Ishikawa (cell line): ENCODE data around the gene FHIT.

Experiments used
- CEBPB ChIP-seq: IDR thresholded peaks from 2 replicates; pipeline ENCODE4 v1.6.1; 2012
- CREB1 ChIP-seq: IDR thresholded peaks from 2 replicates; pipeline ENCODE4 v1.6.1; 2012; ENCODE audit warnings: low read depth
- EGR1 ChIP-seq: IDR thresholded peaks from 2 replicates; pipeline ENCODE4 v1.6.1; 2012
- EP300 ChIP-seq: IDR thresholded peaks from 2 replicates; pipeline ENCODE4 v1.6.1; 2012; ENCODE audit warnings: borderline replicate concordance
- FOXM1 ChIP-seq: IDR thresholded peaks from 2 replicates; pipeline ENCODE4 v1.6.1; 2012; ENCODE audit warnings: low read depth, borderline replicate concordance
- NFIC ChIP-seq: IDR thresholded peaks from 2 replicates; pipeline ENCODE4 v1.6.1; 2012
- RAD21 ChIP-seq: IDR thresholded peaks from 2 replicates; pipeline ENCODE4 v1.6.1; 2012; ENCODE audit warnings: low read depth
- TAF1 ChIP-seq: IDR thresholded peaks from 2 replicates; pipeline ENCODE4 v1.6.1; 2012; ENCODE audit warnings: low read depth, mild to moderate bottlenecking
- TCF12 ChIP-seq: IDR thresholded peaks from 2 replicates; pipeline ENCODE4 v1.6.1; 2012; ENCODE audit warnings: low read depth
- TEAD4 ChIP-seq: IDR thresholded peaks from 2 replicates; pipeline ENCODE4 v1.6.1; 2012
- USF1 ChIP-seq: IDR thresholded peaks from 2 replicates; pipeline ENCODE4 v1.6.1; 2012
- YY1 ChIP-seq: IDR thresholded peaks from 2 replicates; pipeline ENCODE4 v1.6.1; 2012; ENCODE audit warnings: low read depth
- ZBTB7A ChIP-seq: IDR thresholded peaks from 2 replicates; pipeline ENCODE4 v1.6.1; 2012; ENCODE audit warnings: low read depth
- TF ChIP-seq, protein P1 (sequence below): IDR thresholded peaks from 2 replicates; pipeline ENCODE4 v1.6.1; 2012
- TF ChIP-seq, protein P2 (sequence below): IDR thresholded peaks from 2 replicates; pipeline ENCODE4 v1.6.1; 2012; ENCODE audit warnings: low read depth, mild to moderate bottlenecking

Gene FHIT

GRCh38 chr3:60728006-60728405, 523.2 kb downstream of the FHIT start:
- TF ChIP-seq FOXM1: no peak
- TF ChIP-seq EGR1: no peak
- no peak for TF ChIP-seq RAD21
- TF ChIP-seq, protein P1, sequence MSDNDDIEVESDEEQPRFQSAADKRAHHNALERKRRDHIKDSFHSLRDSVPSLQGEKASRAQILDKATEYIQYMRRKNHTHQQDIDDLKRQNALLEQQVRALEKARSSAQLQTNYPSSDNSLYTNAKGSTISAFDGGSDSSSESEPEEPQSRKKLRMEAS: no peak
- TF ChIP-seq TCF12: no peak
- TF ChIP-seq EP300: no peak
- no peak for TF ChIP-seq NFIC
- no peak for TF ChIP-seq TAF1
- TF ChIP-seq USF1: no peak
- TF ChIP-seq ZBTB7A: no peak
- TF ChIP-seq TEAD4: no peak
- TF ChIP-seq, protein P2, sequence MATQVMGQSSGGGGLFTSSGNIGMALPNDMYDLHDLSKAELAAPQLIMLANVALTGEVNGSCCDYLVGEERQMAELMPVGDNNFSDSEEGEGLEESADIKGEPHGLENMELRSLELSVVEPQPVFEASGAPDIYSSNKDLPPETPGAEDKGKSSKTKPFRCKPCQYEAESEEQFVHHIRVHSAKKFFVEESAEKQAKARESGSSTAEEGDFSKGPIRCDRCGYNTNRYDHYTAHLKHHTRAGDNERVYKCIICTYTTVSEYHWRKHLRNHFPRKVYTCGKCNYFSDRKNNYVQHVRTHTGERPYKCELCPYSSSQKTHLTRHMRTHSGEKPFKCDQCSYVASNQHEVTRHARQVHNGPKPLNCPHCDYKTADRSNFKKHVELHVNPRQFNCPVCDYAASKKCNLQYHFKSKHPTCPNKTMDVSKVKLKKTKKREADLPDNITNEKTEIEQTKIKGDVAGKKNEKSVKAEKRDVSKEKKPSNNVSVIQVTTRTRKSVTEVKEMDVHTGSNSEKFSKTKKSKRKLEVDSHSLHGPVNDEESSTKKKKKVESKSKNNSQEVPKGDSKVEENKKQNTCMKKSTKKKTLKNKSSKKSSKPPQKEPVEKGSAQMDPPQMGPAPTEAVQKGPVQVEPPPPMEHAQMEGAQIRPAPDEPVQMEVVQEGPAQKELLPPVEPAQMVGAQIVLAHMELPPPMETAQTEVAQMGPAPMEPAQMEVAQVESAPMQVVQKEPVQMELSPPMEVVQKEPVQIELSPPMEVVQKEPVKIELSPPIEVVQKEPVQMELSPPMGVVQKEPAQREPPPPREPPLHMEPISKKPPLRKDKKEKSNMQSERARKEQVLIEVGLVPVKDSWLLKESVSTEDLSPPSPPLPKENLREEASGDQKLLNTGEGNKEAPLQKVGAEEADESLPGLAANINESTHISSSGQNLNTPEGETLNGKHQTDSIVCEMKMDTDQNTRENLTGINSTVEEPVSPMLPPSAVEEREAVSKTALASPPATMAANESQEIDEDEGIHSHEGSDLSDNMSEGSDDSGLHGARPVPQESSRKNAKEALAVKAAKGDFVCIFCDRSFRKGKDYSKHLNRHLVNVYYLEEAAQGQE: no peak
- TF ChIP-seq CREB1: no peak
- TF ChIP-seq CEBPB: no peak
- TF ChIP-seq YY1: no peak

DNA sequence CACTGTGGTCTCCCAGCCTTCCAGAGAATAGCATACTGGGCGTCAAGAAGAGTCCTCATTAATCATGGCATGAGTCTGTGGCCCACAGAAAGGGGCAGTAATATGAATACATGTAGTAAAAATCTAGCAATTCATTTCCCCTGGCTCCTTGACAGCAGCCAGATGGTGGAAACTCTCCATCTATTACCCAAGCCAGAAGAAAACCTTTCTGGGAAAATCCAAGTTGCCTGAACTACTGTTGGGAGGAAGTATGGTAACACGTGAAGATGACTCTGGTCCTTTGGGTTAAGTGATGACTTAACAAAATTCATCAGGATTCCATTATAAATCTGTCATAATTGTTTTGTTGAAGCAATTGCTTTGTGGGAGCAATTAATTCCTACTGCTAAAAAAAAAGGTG, 530.5 kb downstream of the FHIT start:
- TF ChIP-seq EP300 (no peak), RAD21 (no peak), CREB1 (no peak), USF1 (no peak), ZBTB7A (no peak), CEBPB (no peak), EGR1 (no peak), FOXM1 (no peak), NFIC (no peak), TEAD4 (no peak), YY1 (no peak), TCF12 (no peak)
- TF ChIP-seq, protein P1: no peak

DNA sequence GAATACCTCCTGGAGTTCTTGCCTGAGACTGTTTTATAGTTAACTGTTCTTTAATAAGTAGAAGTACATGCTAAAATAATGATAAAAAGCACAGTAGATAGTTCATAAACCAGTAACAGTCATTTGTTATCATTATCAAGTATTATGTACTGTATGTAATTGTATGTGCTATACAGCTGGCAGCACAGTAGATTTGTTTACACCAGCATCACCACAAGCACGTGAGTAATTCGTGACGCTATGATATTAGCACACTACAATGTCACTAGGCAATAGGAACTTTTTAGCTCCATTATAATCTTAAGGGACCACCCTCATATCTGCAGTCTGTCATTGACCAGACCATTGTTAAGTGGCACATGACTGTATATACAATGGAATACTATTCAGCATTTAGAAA, 534.7 kb downstream of the FHIT start:
- TF ChIP-seq, protein P2: no peak
- TF ChIP-seq YY1: no peak
- no peak for TF ChIP-seq NFIC
- no peak for TF ChIP-seq RAD21
- no peak for TF ChIP-seq EP300
- TF ChIP-seq, protein P1: no peak
- TF ChIP-seq ZBTB7A: no peak
- no peak for TF ChIP-seq FOXM1
- TF ChIP-seq TEAD4: no peak
- no peak for TF ChIP-seq TAF1
- TF ChIP-seq CREB1: no peak
- no peak for TF ChIP-seq USF1
- no peak for TF ChIP-seq TCF12
- TF ChIP-seq EGR1: no peak
- no peak for TF ChIP-seq CEBPB

- TF ChIP-seq USF1 (no peak), NFIC (peak; percentile 92), TEAD4 (peak; percentile 59), FOXM1 (peak; percentile 86), RAD21 (0 out of 2 replicates have a peak, but pooled peaks have one; percentile 14), TCF12 (peak; percentile 93), EGR1 (no peak), YY1 (no peak), EP300 (peak; percentile 93), CREB1 (no peak), TAF1 (no peak)
- TF ChIP-seq, protein P1: no peak
- TF ChIP-seq, protein P2: no peak
Observed at GRCh38 chr3:60708191-60708975, 542.9 kb downstream of the FHIT start.
